Measurements from ENCODE around the gene TMEM175. TPM values are rescaled to one million over a fixed set of nuclear protein-coding genes. Genes with fewer than 3 reads are reported as not detected.

TMEM175 gene
- total and polyA plus RNA-seq, 9 of the 15 experiments (the other 6 are each of a cell fraction or from before 2014, with no cell fraction given) = 0.13 to 30.9 (median 9.4) TPM

- WGBS (ENCODE audit: insufficient coverage, low coverage, missing lambda C conversion rate) = 96% methylated on average over 25 of the region's 41 CpGs
- CTCF ChIA-PET (ENCODE audit: low intra/inter-chr PET ratio) = no interaction called here
Observed at GRCh38 chr4:893276-893994, 38.8 kb upstream of the TMEM175 start.

More at GRCh38 chr4:893276-893994, 38.8 kb upstream of the TMEM175 start:
- Histone ChIP-seq H3K9me1 (ENCODE audit: control insufficient read depth, insufficient read depth, low read length) (no peaks in the 10 kb centered on the region), H3K27ac (ENCODE audit: extremely low read depth, low read depth, low read length) (no peak overlapping the region), H3K27me3 (ENCODE audit: control insufficient read depth in 2 of 2, insufficient read depth in 2 of 2, low read length in 2 of 2) (no peaks in the 10 kb centered on the region), H3K36me3 (ENCODE audit: control insufficient read depth, insufficient read depth, low read length) (peaks cover 83% of the 10 kb centered on the region; the same call in 1 of the 3 replicates), H3K9me3 (replicated peaks; ENCODE audit: control insufficient read depth, insufficient read depth, low read depth, low read length) (no peaks in the 10 kb centered on the region), H3K4me3 (no peak overlapping the region), H3K9ac (ENCODE audit: insufficient read depth in 1 of 2, low read depth in 2 of 2, low read length in 2 of 2) (no peak overlapping the region), H3K4me1 (replicated peaks in 1 of 2; ENCODE audit: control insufficient read depth in 2 of 2, insufficient read depth in 2 of 2, low read length in 2 of 2) (peaks cover 0 to 24% of the 10 kb centered on the region in 2 experiments; a peak in 2 of 5 replicates), H3K79me2 (ENCODE audit: control insufficient read depth, insufficient read depth, low read length) (no peaks in the 10 kb centered on the region), H3K4me2 (ENCODE audit: insufficient read depth, low read length) (no peak overlapping the region), H4K20me1 (replicated peaks; ENCODE audit: control insufficient read depth, insufficient read depth, low read length) (no peaks in the 10 kb centered on the region; the same call in 1 of the 2 replicates), H2AFZ (ENCODE audit: low read depth, low read length) (no peak overlapping the region)
- in situ Hi-C loops (cut with MboI) = no loop called here
- FAIRE-seq (no peak), DNase-seq (ENCODE audit: extremely low read depth in 1 of 4, low spot score in 3 of 4) (no peak), ATAC-seq (no peak)
- TF ChIP-seq POLR2G (IDR thresholded peaks at IDR 0.05; ENCODE audit: low read depth, low read length) (peak; percentile 47), KDM1A (IDR thresholded peaks at IDR 0.05) (no peak), WHSC1 (IDR thresholded peaks at IDR 0.05; ENCODE audit: low read length) (no peak), ZBTB33 (CRISPR knock-in tag; IDR thresholded peaks at IDR 0.05) (no peak), MTF1 (CRISPR knock-in tag; IDR thresholded peaks at IDR 0.05; ENCODE audit: borderline replicate concordance) (no peak), ERF (CRISPR knock-in tag; IDR thresholded peaks at IDR 0.05) (no peak), C11orf30 (IDR thresholded peaks at IDR 0.05; ENCODE audit: low read depth) (no peak), HCFC1 (IDR thresholded peaks at IDR 0.05; ENCODE audit: low read depth, low read length) (no peak), CHAMP1 (IDR thresholded peaks at IDR 0.05) (no peak), RBM22 (IDR thresholded peaks at IDR 0.05; ENCODE audit: low read depth, low read length, poor library complexity, severe bottlenecking) (peak; percentile 32), ZNF232 (CRISPR knock-in tag; IDR thresholded peaks at IDR 0.05) (no peak)
- TF ChIP-seq, protein P1, sequence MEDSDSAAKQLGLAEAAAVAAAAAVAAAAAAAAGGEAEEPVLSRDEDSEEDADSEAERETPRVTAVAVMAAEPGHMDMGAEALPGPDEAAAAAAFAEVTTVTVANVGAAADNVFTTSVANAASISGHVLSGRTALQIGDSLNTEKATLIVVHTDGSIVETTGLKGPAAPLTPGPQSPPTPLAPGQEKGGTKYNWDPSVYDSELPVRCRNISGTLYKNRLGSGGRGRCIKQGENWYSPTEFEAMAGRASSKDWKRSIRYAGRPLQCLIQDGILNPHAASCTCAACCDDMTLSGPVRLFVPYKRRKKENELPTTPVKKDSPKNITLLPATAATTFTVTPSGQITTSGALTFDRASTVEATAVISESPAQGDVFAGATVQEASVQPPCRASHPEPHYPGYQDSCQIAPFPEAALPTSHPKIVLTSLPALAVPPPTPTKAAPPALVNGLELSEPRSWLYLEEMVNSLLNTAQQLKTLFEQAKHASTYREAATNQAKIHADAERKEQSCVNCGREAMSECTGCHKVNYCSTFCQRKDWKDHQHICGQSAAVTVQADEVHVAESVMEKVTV (CRISPR knock-in tag; IDR thresholded peaks at IDR 0.05) = no peak
- BruUV-seq (replicated peaks) = no TSS peak
- intact Hi-C loops (cut with micrococcal nuclease) = no loop called here
- POLR2A ChIA-PET = no interaction called here

Data from K562 (cell line).